CD4-positive, alpha-beta T cell (primary cell): ENCODE data around the gene RASD1. TPM values are rescaled to one million over a fixed set of nuclear protein-coding genes. Genes with fewer than 3 reads are reported as not detected.
"Not testable (repeated sequence)": the region's sequence is repeated elsewhere in the genome, so short reads cannot be mapped to it uniquely, and the experiment has no call there.

Experiments used
- ATAC-seq: fragments of 200-7000 bp; cut with Tn5 transposase; one replicate; pipeline ENCODE4 v1.10.0; 2022; ENCODE audit warnings: mild to moderate bottlenecking; ENCODE audit not compliant: poor library complexity
- CTCF ChIA-PET: fragments of 350-600 bp; sonication (Branson Sonifier 250); formaldehyde crosslinking; loops from one replicate; lab custom pipeline; 2021; ENCODE audit warnings: antibody characterized with exemption, inconsistent platforms; lab: Charles Lee
- POLR2A ChIA-PET: fragments of 350-600 bp; sonication (Branson Sonifier 250); formaldehyde crosslinking; loops from one replicate; lab custom pipeline; 2021; ENCODE audit warnings: antibody characterized with exemption, inconsistent platforms; lab: Charles Lee
- DNase-seq, 14 experiments: peaks; one replicate each; pipeline ENCODE4 v3.0.0-alpha.2; 2013 to 2020; ENCODE audit warnings: mixed read lengths in 2 of 14
- H3K27ac ChIP-seq, 2 donors: one replicate each; pipeline versions ENCODE4 v1.5.1 to v1.7.0; 2013; ENCODE audit warnings: low read length in 2 of 2, low read depth in 1 of 2, mild to moderate bottlenecking in 1 of 2
- H3K27me3 ChIP-seq, 2 experiments: 1 replicate in 1 of 2; 2 replicates in 1 of 2; pipeline versions ENCODE4 v1.6.1 to v1.7.0; 2013; ENCODE audit warnings: low read length in 2 of 2, control low read depth in 1 of 2, mild to moderate bottlenecking in 1 of 2, moderate library complexity in 1 of 2; ENCODE audit not compliant: insufficient read depth in 2 of 2, control insufficient read depth in 1 of 2
- H3K36me3 ChIP-seq: one replicate; pipeline ENCODE4 v1.6.1; 2013; ENCODE audit warnings: low read length, control low read depth; ENCODE audit not compliant: insufficient read depth
- H3K4me1 ChIP-seq: one replicate; pipeline ENCODE4 v1.6.1; 2013; ENCODE audit warnings: low read length, control low read depth; ENCODE audit not compliant: insufficient read depth
- H3K4me3 ChIP-seq: one replicate; pipeline ENCODE4 v1.5.1; 2013; ENCODE audit warnings: mild to moderate bottlenecking, low read length, moderate library complexity
- H3K9me3 ChIP-seq, 2 experiments: 1 replicate in 1 of 2; 2 replicates in 1 of 2; pipeline versions ENCODE4 v1.6.1 to v1.7.0; 2013; ENCODE audit warnings: low read length in 2 of 2, mild to moderate bottlenecking in 2 of 2, control low read depth in 1 of 2, moderate library complexity in 1 of 2; ENCODE audit not compliant: control insufficient read depth in 1 of 2, insufficient read depth in 1 of 2
- H3K27ac Mint-ChIP-seq: one replicate; pipeline ENCODE4 v1.8.0; 2020; ENCODE audit warnings: mixed read lengths
- H3K27me3 Mint-ChIP-seq: one replicate; pipeline ENCODE4 v1.8.0; 2021; ENCODE audit warnings: mixed read lengths
- H3K36me3 Mint-ChIP-seq: one replicate; pipeline ENCODE4 v1.8.0; 2021; ENCODE audit warnings: low read depth, mixed read lengths
- H3K4me1 Mint-ChIP-seq: one replicate; pipeline ENCODE4 v1.8.0; 2021; ENCODE audit warnings: low read depth, mixed read lengths
- H3K4me3 Mint-ChIP-seq: one replicate; pipeline ENCODE4 v1.8.0; 2020; ENCODE audit warnings: mild to moderate bottlenecking, mixed read lengths
- H3K9me3 Mint-ChIP-seq: one replicate; pipeline ENCODE4 v1.8.0; 2020; ENCODE audit warnings: mixed read lengths
- intact Hi-C, 2 experiments: fragments of 100-400 bp; cut with DNase I in 1 of 2; cut with micrococcal nuclease in 1 of 2; formaldehyde crosslinking; loops; one replicate each; pipeline versions ENCODE4 v1.15.1 to v1.9.0; 2023 to 2025; cut with DNase I, micrococcal nuclease
- total RNA-seq, 174 experiments: library from RNA in 2 of 174; stranded (reverse) in 2 of 174; gene quantifications; one replicate each; pipeline ENCODE4 v1.2.3 and lab custom pipeline; 2021 to 2026
- TF ChIP-seq, protein P1 (sequence below): fragments of 200-600 bp; IDR thresholded peaks from one replicate; pipeline ENCODE4 v1.8.0; 2022; ENCODE audit warnings: antibody characterized with exemption, mild to moderate bottlenecking

Gene RASD1
- total RNA-seq, 2 experiments from 2014 or later: 1.8 to 2.0 TPM

DNA sequence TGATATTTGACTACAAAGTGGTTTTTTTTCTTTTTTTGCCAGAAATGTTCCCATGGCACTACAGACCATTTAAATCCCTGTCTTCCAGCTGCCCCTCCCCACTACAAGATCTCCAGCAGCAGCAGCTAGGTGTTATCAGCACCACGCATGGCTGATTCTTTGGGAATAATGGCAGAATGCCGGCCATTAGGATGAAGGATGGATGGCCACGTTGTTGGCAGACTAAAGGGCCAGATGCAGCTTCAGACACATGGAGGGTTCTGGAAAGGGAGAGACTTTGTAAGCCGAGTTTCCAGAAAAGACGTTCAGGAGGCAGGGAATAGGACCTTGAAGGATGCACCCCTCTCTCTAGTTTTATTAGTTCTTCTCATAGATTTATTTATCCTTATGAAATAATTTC is 29.7 kb downstream of the RASD1 start:
- no peaks in the 10 kb centered on the region for H3K9me3 ChIP-seq
- Mint-ChIP-seq H3K36me3 (no peaks in the 10 kb centered on the region), H3K27ac (no peak overlapping the region), H3K9me3 (no peaks in the 10 kb centered on the region), H3K4me1 (no peaks in the 10 kb centered on the region), H3K4me3 (no peak overlapping the region), H3K27me3 (peaks cover 12% of the 10 kb centered on the region)
- no peak overlapping the region for H3K27ac ChIP-seq
- no peaks in the 10 kb centered on the region for H3K4me1 ChIP-seq
- ChIA-PET POLR2A (no interaction called here), CTCF (no interaction called here)
- DNase-seq (no peak), ATAC-seq (no peak)
- H3K4me3 ChIP-seq: no peak overlapping the region
- TF ChIP-seq, protein P1, sequence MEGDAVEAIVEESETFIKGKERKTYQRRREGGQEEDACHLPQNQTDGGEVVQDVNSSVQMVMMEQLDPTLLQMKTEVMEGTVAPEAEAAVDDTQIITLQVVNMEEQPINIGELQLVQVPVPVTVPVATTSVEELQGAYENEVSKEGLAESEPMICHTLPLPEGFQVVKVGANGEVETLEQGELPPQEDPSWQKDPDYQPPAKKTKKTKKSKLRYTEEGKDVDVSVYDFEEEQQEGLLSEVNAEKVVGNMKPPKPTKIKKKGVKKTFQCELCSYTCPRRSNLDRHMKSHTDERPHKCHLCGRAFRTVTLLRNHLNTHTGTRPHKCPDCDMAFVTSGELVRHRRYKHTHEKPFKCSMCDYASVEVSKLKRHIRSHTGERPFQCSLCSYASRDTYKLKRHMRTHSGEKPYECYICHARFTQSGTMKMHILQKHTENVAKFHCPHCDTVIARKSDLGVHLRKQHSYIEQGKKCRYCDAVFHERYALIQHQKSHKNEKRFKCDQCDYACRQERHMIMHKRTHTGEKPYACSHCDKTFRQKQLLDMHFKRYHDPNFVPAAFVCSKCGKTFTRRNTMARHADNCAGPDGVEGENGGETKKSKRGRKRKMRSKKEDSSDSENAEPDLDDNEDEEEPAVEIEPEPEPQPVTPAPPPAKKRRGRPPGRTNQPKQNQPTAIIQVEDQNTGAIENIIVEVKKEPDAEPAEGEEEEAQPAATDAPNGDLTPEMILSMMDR: no peak
- intact Hi-C loops: no loop called here
- peaks cover 8 to 9% of the 10 kb centered on the region in 2 experiments for H3K27me3 ChIP-seq
- no peaks in the 10 kb centered on the region for H3K36me3 ChIP-seq

DNA sequence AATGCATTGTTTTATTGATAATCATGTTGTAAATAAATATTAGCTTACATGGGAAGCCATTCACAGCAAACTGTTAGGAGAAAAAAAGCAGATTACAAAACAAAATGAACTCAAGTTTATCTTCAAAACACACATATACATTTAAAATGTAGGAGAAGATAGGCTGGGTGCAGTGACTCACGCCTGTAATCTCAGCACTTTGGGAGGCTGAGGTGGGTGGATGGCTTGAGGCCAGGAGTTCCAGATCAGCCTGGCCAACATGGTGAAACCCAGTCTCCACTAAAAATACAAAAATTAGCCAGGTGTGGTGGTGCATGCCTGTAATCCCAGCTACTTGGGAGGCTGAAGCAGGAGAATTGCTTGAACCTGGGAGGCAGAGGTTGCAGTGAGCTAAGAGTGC is 30.3 kb downstream of the RASD1 start:
- H3K27me3 ChIP-seq, H3K4me1 ChIP-seq, H3K9me3 Mint-ChIP-seq, H3K27ac Mint-ChIP-seq, H3K4me1 Mint-ChIP-seq, H3K9me3 ChIP-seq, POLR2A ChIA-PET, H3K4me3 ChIP-seq, CTCF ChIA-PET, H3K36me3 Mint-ChIP-seq, ATAC-seq, H3K36me3 ChIP-seq, intact Hi-C loops, DNase-seq, H3K4me3 Mint-ChIP-seq, H3K27ac ChIP-seq: not testable (repeated sequence)
- H3K27me3 Mint-ChIP-seq: peaks cover 12% of the 10 kb centered on the region

DNA sequence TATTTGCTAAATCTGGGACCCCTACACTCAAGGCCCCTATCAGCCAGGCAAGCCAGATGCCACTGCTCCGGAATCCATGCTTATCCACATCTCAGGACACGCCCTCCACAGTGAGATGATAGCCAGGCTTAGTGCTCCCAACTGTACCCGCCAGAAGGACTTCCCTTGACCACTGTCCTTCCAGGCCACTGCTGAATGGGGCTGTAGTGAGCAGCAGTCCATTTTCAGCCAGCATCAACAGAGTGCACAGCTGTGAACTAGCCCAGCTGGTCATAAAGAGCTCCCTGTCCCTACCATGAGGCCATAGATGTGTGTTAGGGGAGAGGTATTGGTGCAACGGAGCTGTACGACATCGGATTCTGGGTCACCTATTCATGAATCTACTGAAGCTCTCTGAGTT is 32.4 kb downstream of the RASD1 start:
- Histone ChIP-seq H3K36me3 (no peaks in the 10 kb centered on the region), H3K4me3 (no peak overlapping the region), H3K4me1 (no peaks in the 10 kb centered on the region), H3K27ac (no peak overlapping the region), H3K9me3 (peaks cover 0 to 3% of the 10 kb centered on the region in 2 experiments), H3K27me3 (peaks cover 0 to 2% of the 10 kb centered on the region in 2 experiments)
- Mint-ChIP-seq H3K27me3 (peaks cover 12% of the 10 kb centered on the region), H3K36me3 (no peaks in the 10 kb centered on the region), H3K27ac (no peak overlapping the region), H3K9me3 (peaks cover 3% of the 10 kb centered on the region), H3K4me1 (no peaks in the 10 kb centered on the region), H3K4me3 (no peak overlapping the region)
- ATAC-seq: no peak
- intact Hi-C loops: no loop called here
- CTCF ChIA-PET: no interaction called here
- no peak for DNase-seq
- POLR2A ChIA-PET: no interaction called here
- TF ChIP-seq, protein P1: no peak

DNA sequence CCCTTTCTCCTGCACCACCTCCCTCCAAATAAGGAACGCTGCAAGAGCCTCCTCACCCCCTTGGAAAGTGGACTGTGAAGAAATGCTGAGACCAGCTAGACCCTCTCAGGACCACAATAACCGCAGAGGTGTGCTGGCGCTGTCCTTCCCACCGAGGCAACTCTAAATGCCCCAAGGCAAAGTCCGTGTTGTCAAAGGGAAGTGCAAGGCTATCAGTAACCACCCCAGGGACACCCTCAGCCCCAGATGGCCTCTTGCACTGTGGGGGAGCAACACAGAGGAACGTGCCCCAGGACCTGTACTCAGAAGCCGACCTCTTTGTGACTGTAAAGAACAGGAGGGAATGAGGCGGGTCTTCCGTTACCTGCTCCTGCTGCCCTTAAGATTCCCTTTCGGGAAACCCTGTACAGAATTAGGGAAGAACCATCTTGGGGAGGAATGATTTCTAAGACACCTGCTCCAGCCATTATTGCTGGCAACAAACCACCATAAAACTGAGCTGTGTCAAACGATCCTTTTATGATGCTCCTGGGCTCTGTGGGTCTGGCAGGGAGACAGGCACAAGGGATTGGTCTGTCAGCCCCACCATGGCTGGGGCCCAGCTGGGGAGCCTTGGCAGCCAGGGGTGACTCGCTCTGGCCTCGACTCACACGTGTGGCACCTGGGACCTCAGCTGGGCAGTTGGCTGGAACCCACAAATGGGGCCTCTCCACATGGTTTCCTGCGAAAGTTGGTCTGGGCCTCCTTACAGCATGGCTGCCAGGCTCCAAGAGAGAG is 34.0 kb downstream of the RASD1 start:
- ChIA-PET POLR2A (no interaction called here), CTCF (no interaction called here)
- Mint-ChIP-seq H3K9me3 (peaks cover 3% of the 10 kb centered on the region), H3K4me1 (no peaks in the 10 kb centered on the region), H3K27me3 (peaks cover 8% of the 10 kb centered on the region), H3K4me3 (no peak overlapping the region), H3K27ac (no peak overlapping the region), H3K36me3 (no peaks in the 10 kb centered on the region)
- H3K9me3 ChIP-seq: peaks cover 0 to 3% of the 10 kb centered on the region in 2 experiments
- H3K4me1 ChIP-seq: no peaks in the 10 kb centered on the region
- no peak overlapping the region for H3K27ac ChIP-seq
- no peak overlapping the region for H3K4me3 ChIP-seq
- TF ChIP-seq, protein P1: no peak
- intact Hi-C loops: no loop called here
- H3K36me3 ChIP-seq: no peaks in the 10 kb centered on the region
- H3K27me3 ChIP-seq: no peaks in the 10 kb centered on the region
- no peak for DNase-seq
- no peak for ATAC-seq
